GM10266 (cell line): ENCODE results near the gene AIG1.
"Not testable (repeated sequence)": the region's sequence is repeated elsewhere in the genome, so short reads cannot be mapped to it uniquely, and the experiment has no call there.

Experiments
- DNase-seq: peaks from one replicate; pipeline ENCODE4 v3.0.0; 2012; ENCODE audit errors: extremely low spot score
- CTCF ChIP-seq: IDR thresholded peaks from 2 replicates; pipeline ENCODE4 v1.5.1; 2012; ENCODE audit warnings: mild to moderate bottlenecking, low read depth; ENCODE audit not compliant: control insufficient read depth, insufficient read depth; ENCODE audit errors: missing control alignments

AIG1 gene

GRCh38 chr6:143060806-143061596 is at the start of gene AIG1:
AIG1 (plus strand) TSS chr6:143060889; CDS start chr6:143060926, 37 bp downstream.
- DNase-seq: no peak

GRCh38 chr6:143014764-143015163 is 45.9 kb upstream of the AIG1 start:
- no peak for TF ChIP-seq CTCF
- no peak for DNase-seq

More at GRCh38 chr6:143060806-143061596, at the start of gene AIG1:
- no peak for TF ChIP-seq CTCF

- DNase-seq: no peak
- no peak for TF ChIP-seq CTCF
These were observed 45.4 kb upstream of the AIG1 start for GRCh38 chr6:143015300-143015706.

- DNase-seq: no peak
- TF ChIP-seq CTCF: no peak
These were observed 41.7 kb upstream of the AIG1 start for GRCh38 chr6:143018955-143019354.

- DNase-seq: not testable (repeated sequence)
These were observed 39.8 kb upstream of the AIG1 start for GRCh38 chr6:143020862-143021261.

- no peak for TF ChIP-seq CTCF
- no peak for DNase-seq
These were observed 39.1 kb upstream of the AIG1 start for GRCh38 chr6:143021543-143021942.

GRCh38 chr6:143022587-143022986 is 38.1 kb upstream of the AIG1 start:
- no peak for TF ChIP-seq CTCF
- DNase-seq: no peak
